ENCODE data around the gene LUC7L3.
A peak's percentile ranks its signal among the peaks of the same experiment; 100 is the strongest.
"Not testable (repeated sequence)": the region's sequence is repeated elsewhere in the genome, so short reads cannot be mapped to it uniquely, and the experiment has no call there.

Gene LUC7L3

DNA sequence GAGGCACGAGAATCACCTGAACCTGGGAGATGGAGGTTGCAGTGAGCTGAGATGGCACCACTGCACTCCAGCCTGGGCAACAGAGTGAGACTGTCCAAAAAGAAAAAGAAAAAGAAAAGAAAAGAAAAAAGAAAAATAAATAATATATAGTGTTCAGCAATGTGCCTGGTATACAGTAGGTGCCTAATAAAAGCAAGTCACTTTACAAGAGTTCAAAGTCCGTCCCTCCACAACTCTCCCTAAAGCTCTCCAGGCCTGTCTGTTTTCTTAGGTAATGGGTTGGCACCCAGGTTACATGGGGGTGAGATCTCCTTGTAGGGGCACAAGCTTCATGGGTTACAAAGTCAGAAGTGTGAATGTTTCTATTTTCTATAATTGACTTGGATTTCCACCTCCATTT is 64.5 kb downstream of the LUC7L3 start:
- DNase-seq (ENCODE audit: low read depth): no peak

- no peak for DNase-seq (ENCODE audit: low read depth)
Observed at GRCh38 chr17:50785126-50785525, 65.7 kb downstream of the LUC7L3 start.

- peak; percentile 72 for DNase-seq (ENCODE audit: low read depth)
Observed at GRCh38 chr17:50785946-50786570, 66.7 kb downstream of the LUC7L3 start.

- DNase-seq (ENCODE audit: low read depth): no peak
Observed at GRCh38 chr17:50787106-50787505, 67.7 kb downstream of the LUC7L3 start.

GRCh38 chr17:50790618-50791017 is 71.2 kb downstream of the LUC7L3 start:
- DNase-seq (ENCODE audit: low read depth): no peak

GRCh38 chr17:50792132-50792531 is 72.7 kb downstream of the LUC7L3 start:
- DNase-seq (ENCODE audit: low read depth): no peak

GRCh38 chr17:50793007-50793406 is 73.6 kb downstream of the LUC7L3 start:
- DNase-seq (ENCODE audit: low read depth): no peak

- DNase-seq (ENCODE audit: low read depth): no peak
Observed at GRCh38 chr17:50794361-50794760, 75.0 kb downstream of the LUC7L3 start.

DNA sequence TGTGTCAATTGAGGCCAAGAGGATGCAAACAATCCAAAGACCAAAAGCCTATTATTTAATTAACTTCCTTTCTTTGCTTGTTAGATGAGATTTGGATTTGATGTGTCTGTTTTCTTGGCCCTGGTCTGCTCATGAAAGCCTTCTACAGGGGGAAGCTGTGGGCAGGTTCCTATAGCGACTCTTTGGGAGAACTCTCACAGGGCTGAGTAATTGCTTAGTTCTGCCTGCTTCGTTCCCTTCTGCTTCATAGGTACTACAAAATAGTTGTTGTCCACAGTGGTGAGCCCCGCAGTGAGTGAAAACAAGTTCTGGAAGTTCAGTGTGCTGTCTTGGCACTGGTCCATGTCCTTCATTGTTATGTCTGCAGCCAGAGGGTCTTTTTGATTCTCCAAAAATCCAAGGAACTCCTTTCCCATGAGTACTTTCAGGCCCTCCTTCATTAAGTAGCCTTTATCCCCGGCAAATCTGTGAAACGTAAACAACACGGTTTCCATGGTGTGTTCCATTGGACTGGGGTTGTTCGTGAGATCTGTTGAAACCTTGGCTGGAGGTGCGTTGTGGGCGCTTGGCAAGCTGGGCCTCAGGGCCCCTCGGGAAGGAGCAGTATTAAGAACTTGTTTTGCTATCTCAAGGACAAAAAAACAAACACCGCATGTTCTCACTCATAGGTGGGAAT is 77.9 kb downstream of the LUC7L3 start:
- DNase-seq (ENCODE audit: low read depth): peak; percentile 42

DNA sequence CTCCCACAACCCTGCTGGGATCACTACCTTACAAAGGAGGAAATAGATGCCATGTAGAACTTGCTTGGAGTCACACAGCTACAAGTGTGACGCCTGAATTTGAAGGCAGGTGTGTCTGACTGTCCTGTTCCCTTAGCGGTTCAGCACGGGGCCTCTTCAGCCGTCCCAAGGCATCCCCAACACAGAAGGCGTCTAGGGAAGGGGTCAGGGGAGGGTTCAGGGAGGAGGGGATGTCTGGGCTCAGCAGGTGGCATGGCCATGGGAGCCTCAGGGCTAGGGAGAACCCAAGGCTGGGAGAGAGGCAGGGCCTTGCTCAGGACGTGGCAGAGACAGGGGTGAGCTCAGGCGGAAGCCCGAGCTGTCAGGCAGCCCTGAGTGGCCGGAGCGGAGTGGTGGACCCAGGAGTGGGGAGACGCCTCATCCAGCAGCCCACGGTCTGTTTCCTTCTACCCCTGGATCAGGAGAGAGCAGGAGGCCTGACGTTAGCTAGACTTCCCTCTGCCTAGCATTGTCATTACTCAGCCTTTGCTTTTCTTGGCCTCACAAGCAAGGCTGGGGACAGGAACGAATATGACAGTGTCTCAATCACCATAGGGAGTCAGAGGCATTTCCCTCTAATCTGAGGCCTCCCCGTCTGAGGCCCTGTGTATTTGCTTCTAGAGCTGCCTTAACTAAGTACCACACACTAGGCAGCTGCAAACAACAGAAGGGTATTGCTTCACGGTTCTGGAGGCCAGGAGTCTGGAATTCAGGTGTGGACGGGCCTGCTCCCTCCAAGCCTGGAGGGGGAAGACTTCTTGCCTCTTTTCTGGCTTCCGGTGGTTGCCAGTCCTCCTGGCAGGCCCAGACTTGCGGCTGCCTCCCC is 79.3 kb downstream of the LUC7L3 start:
- no peak for DNase-seq (ENCODE audit: low read depth)

GRCh38 chr17:50799582-50799981 is 80.2 kb downstream of the LUC7L3 start:
- no peak for DNase-seq (ENCODE audit: low read depth)

DNA sequence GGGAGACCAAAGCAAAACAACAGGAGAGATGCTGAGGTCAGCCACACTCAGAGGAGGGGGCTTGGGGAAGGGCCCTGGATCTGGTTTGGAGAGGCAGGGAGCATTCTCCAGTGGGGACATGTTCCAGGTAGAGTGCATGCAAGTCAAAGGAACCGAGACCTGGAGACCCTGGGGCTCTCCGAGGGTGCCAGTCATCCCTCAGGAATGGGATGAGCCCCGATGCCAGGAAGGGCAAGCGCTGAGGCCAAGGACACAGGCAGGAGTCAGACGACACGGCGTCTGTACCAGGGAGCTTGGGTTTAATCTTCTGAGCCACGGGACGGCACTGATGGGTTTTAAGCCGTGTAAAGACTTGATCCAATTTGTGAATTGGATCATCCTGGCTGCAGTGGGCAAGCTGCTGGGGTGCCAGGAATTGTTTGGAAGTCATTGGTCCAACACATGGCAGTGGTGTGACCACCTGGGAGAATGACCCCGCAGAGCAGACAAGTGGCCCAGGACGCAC is 80.8 kb downstream of the LUC7L3 start:
- DNase-seq (ENCODE audit: low read depth): no peak

DNA sequence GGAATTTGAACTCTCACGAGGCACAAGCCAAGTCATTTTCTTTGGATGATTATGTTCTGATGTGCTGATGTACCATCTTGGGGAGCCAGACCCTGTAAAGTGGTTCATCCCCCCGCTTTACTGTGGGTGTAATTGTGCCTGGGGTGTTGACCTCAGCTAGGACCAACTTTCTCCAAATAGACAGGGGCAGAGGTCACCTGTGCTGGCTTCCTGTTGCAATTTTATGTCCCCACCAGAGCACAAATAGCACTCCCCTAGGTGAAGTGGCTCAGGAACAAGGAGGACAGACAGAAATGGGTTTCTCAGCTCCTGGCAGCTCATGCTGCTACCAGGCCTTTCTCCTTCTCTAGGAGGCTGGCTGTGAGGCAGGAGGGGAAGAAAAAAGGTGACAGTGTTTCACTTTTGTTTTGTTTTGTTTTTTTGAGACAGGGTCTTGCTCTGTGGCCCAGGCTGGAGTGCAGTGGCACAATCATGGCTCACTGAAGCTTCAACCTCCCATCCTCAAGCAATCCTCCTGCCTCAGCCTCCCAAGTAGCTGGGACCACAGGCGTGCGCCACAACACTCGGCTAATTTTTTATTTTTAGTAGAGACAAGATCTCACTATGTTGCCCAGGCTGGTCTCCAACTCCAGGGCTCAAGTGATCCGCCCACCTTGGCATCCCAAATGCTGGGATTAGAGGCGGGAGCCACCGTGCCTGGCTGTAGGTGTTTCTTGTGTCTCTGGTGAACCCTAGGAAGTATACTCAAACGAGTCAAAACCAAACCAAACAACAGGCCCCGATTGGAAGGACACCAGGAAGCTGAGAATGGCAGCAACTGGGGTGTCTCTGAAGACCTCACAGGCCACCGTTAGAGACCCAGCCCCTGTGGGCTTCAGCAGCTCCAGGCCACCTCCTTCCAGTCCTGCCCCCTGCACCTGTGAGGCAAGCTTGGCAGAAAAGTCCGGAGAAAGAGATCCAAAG is 83.5 kb downstream of the LUC7L3 start:
- DNase-seq (ENCODE audit: low read depth): no peak

DNA sequence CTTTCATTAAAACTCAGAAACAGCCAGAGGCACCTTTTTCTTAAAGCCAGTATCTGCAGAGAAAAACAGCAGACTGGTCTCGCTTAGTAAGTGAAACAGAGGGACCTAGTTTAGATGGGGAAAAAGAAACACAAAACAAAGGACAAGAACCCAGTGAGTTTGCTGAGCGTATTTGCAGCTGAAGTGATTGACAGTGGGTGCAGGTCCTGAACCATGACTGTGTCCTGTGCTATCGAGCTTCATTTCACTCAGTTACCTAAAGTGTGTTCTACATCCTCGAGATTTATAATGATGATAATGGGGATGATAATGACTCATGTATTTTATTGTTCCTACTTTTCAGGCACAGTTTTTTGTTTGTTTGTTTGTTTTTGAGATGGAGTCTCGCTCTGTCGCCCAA is 84.3 kb downstream of the LUC7L3 start:
- DNase-seq (ENCODE audit: low read depth): no peak

- not testable (repeated sequence) for DNase-seq (ENCODE audit: low read depth)
Observed at GRCh38 chr17:50804749-50805475, 85.5 kb downstream of the LUC7L3 start.

DNA sequence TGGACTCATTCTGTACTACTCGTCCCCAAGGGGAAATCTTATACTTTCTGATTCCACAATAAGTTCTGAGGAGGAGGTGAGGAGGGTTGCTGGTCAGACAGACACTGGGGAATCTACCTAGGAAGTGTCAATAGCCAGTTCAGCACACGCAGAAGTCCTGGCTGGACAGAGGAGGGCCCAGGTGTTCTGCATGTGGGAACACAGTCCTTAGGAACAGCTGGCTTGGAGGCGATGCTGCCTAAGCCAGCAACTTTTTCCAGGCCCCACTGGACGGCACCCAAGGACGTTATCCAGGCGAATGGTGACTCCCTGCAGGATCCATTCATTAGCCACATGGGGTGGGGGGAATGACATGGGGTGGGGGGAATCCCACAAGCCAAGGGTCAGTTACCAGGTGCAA is 86.1 kb downstream of the LUC7L3 start:
- DNase-seq (ENCODE audit: low read depth): no peak
